K562 (cell line): Measurements from ENCODE around the gene HOXB5. TPM values are rescaled to one million over a fixed set of nuclear protein-coding genes. Genes with fewer than 3 reads are reported as not detected.

Experiments used
- BRF2 ChIP-seq: IDR thresholded peaks from 3 replicates; pipeline ENCODE4 v1.6.1; 2011; ENCODE audit warnings: borderline replicate concordance, mild to moderate bottlenecking; ENCODE audit not compliant: insufficient read length, insufficient read depth
- CAMTA2 ChIP-seq: fragments of 250-450 bp; sonication (Bioruptor Pico); conservative IDR thresholded peaks from 2 replicates; pipeline ENCODE4 v1.5.1; 2022
- CREB3 ChIP-seq: fragments of 450-650 bp; conservative IDR thresholded peaks from 2 replicates; pipeline ENCODE4 v1.6.1; 2016; ENCODE audit warnings: missing genetic modification characterization, low read depth, mild to moderate bottlenecking, missing compliant biosample characterization, moderate library complexity
- CREBBP ChIP-seq: IDR thresholded peaks from one replicate; pipeline ENCODE4 v1.6.1; 2012; ENCODE audit warnings: low read depth, mild to moderate bottlenecking, control low read depth, inconsistent platforms, low read length
- DPF2 ChIP-seq: fragments of 450-650 bp; IDR thresholded peaks from 2 replicates; pipeline ENCODE4 v1.6.1; 2016
- E2F6 ChIP-seq, 2 experiments: IDR thresholded peaks; 2 replicates each; pipeline ENCODE4 v1.6.1; 2011; ENCODE audit warnings: borderline replicate concordance in 1 of 2, control low read depth in 1 of 2, low read depth in 1 of 2, low read length in 1 of 2, mild to moderate bottlenecking in 1 of 2, mixed read lengths in 1 of 2, moderate library complexity in 1 of 2; ENCODE audit not compliant: insufficient read depth in 1 of 2, insufficient read length in 1 of 2, poor library complexity in 1 of 2, severe bottlenecking in 1 of 2; ENCODE audit errors: extremely low read depth in 1 of 2
- MYC ChIP-seq, 2 experiments: fragments of 250-450 bp in 1 of 2; sonication (Bioruptor Pico) in 1 of 2; IDR thresholded peaks; 2 replicates each; pipeline versions ENCODE4 v1.5.1 to v1.6.1; 2012 to 2021; ENCODE audit warnings: low read depth in 2 of 2, borderline replicate concordance in 1 of 2, improper control_type of control experiment in 1 of 2, low read length in 1 of 2, mild to moderate bottlenecking in 1 of 2, moderate library complexity in 1 of 2
- PCBP2 ChIP-seq: fragments of 200-400 bp; formaldehyde crosslinking; IDR thresholded peaks from 2 replicates; pipeline ENCODE4 v1.6.1; 2018; ENCODE audit warnings: low read length, low read depth, mild to moderate bottlenecking, moderate library complexity; ENCODE audit not compliant: poor library complexity, severe bottlenecking
- PML ChIP-seq: IDR thresholded peaks from 2 replicates; pipeline ENCODE4 v1.6.1; 2012; ENCODE audit warnings: low read length, inconsistent platforms
- SIRT6 ChIP-seq: IDR thresholded peaks from one replicate; pipeline ENCODE4 v1.6.1; 2012; ENCODE audit warnings: low read depth, mild to moderate bottlenecking, control low read depth, inconsistent platforms, low read length, moderate library complexity
- STAG1 ChIP-seq: sonication (generic); formaldehyde crosslinking; IDR thresholded peaks from 2 replicates; pipeline ENCODE4 v1.5.0; 2020; ENCODE audit warnings: missing genetic modification reagents, borderline replicate concordance
- TCF7L2 ChIP-seq: fragments of 150-350 bp; IDR thresholded peaks from 2 replicates; pipeline ENCODE4 v1.6.1; 2016; ENCODE audit warnings: low read depth, mild to moderate bottlenecking, low read length, moderate library complexity
- TCFL5 ChIP-seq: fragments of 250-450 bp; sonication (Bioruptor Pico); conservative IDR thresholded peaks from 2 replicates; pipeline ENCODE4 v1.6.1; 2021; ENCODE audit warnings: mild to moderate bottlenecking, moderate library complexity, matching md5 sums
- XRCC4 ChIP-seq: IDR thresholded peaks from one replicate; pipeline ENCODE4 v1.6.1; 2011; ENCODE audit not compliant: insufficient read depth, insufficient read length; ENCODE audit errors: extremely low read depth
- ZNF217 ChIP-seq: sonication (generic); formaldehyde crosslinking; IDR thresholded peaks from 2 replicates; pipeline ENCODE4 v1.8.0; 2022; ENCODE audit warnings: mild to moderate bottlenecking, missing genetic modification reagents
- ZNF324 ChIP-seq: fragments of 250-450 bp; sonication (Bioruptor Pico); IDR thresholded peaks from 2 replicates; pipeline ENCODE4 v1.4.0; 2020; ENCODE audit warnings: mild to moderate bottlenecking
- ZNF395 ChIP-seq: fragments of 200-800 bp; sonication (Bioruptor generic); IDR thresholded peaks from 2 replicates; pipeline ENCODE4 v1.6.1; 2017; ENCODE audit warnings: missing genetic modification characterization, missing compliant biosample characterization
- ZNF518B ChIP-seq: fragments of 250-450 bp; sonication (Bioruptor Pico); IDR thresholded peaks from 2 replicates; pipeline ENCODE4 v1.5.0; 2021; ENCODE audit warnings: mild to moderate bottlenecking, moderate library complexity
- ZNF696 ChIP-seq: fragments of 250-450 bp; sonication (Bioruptor Pico); conservative IDR thresholded peaks from 2 replicates; pipeline ENCODE4 v1.4.0; 2020; ENCODE audit warnings: mild to moderate bottlenecking, moderate library complexity
- ZNF830 ChIP-seq: fragments of 250-450 bp; sonication (Bioruptor Pico); IDR thresholded peaks from 2 replicates; pipeline ENCODE4 v1.5.0; 2021; ENCODE audit warnings: mild to moderate bottlenecking
- polyA plus RNA-seq, 8 experiments: library from polyadenylated mRNA; depleted of rRNA in 4 of 8; stranded (reverse) in 5 of 8; unstranded in 3 of 8; fragments of >200 nt; fragmentation: Nextera tagmentation in 2 of 8; fragmentation: Illumina TruSeq in 1 of 8; extraction: Ambion mirVana in 2 of 8; extraction: Trizol in 1 of 8; gene quantifications; 2 replicates each; pipeline versions ENCODE4 v1.2.1 to v1.2.3, GENCODE V29; 2011 to 2014; ENCODE audit warnings: inconsistent platforms in 1 of 8, missing spikeins in 1 of 8
- total RNA-seq, 7 experiments: library from RNA; depleted of rRNA in 6 of 7; stranded (reverse); fragments of >200 nt in 6 of 7; fragmentation: Illumina TruSeq in 2 of 7; extraction: Trizol in 2 of 7; gene quantifications; 2 replicates each; pipeline versions ENCODE4 v1.2.1 to v1.2.3, GENCODE V29; 2011 to 2021; ENCODE audit warnings: low replicate concordance in 1 of 7

The HOXB5 gene
- total and polyA plus RNA-seq, 9 of the 15 experiments (the other 6 are each of a cell fraction or from before 2014, with no cell fraction given) = 0.24 to 2.7 (median 0.65) TPM

- no peak for TF ChIP-seq E2F6 (IDR thresholded peaks at IDR 0.05; ENCODE audit: borderline replicate concordance in 1 of 2, extremely low read depth in 1 of 2, insufficient read depth in 1 of 2, insufficient read length in 1 of 2, low read depth in 1 of 2, low read length in 1 of 2, poor library complexity in 1 of 2, severe bottlenecking in 1 of 2)
- no peak for TF ChIP-seq BRF2
- TF ChIP-seq XRCC4 = no peak
- TF ChIP-seq STAG1 (CRISPR knock-in tag) = no peak
- no peak for TF ChIP-seq ZNF217
- no peak for TF ChIP-seq PML
- no peak for TF ChIP-seq ZNF518B
- TF ChIP-seq SIRT6 = no peak
- no peak; the same call in 1 of the 2 replicates for TF ChIP-seq DPF2
- no peak for TF ChIP-seq PCBP2
- TF ChIP-seq TCF7L2 = no peak
- TF ChIP-seq CREBBP = no peak
- 0 out of 2 replicates have a peak, but pooled peaks have one; percentile 29 for TF ChIP-seq ZNF395 (CRISPR knock-in tag)
- TF ChIP-seq CAMTA2 = no peak
- TF ChIP-seq TCFL5 (CRISPR knock-in tag) = no peak
- no peak for TF ChIP-seq CREB3 (tag)
- TF ChIP-seq ZNF324 = no peak
- no peak for TF ChIP-seq ZNF696 (CRISPR knock-in tag)
- no peak for TF ChIP-seq ZNF830 (CRISPR knock-in tag)
- TF ChIP-seq MYC (IDR thresholded peaks at IDR 0.05; ENCODE audit: low read depth, low read length) = no peak
- no peak for TF ChIP-seq MYC (CRISPR knock-in tag; IDR thresholded peaks at IDR 0.05; ENCODE audit: borderline replicate concordance, low read depth)
Observed at GRCh38 chr17:48543854-48544348, 49.7 kb downstream of the HOXB5 start (continued).
